AG04450 (cell line): ENCODE measurements around the gene AHSP. TPM values are rescaled to one million over a fixed set of nuclear protein-coding genes. Genes with fewer than 3 reads are reported as not detected.

ENCODE experiments used
- CTCF ChIA-PET: fragments of 300-600, 350-600 bp; formaldehyde crosslinking; extraction: SDS; loops from one replicate; lab custom pipeline; 2022; ENCODE audit warnings: antibody characterized with exemption, inconsistent platforms; lab: Charles Lee
- POLR2A ChIA-PET: fragments of 350-600 bp; formaldehyde crosslinking; extraction: SDS; loops from one replicate; lab custom pipeline; 2021; ENCODE audit warnings: antibody characterized with exemption, inconsistent platforms; lab: Yijun Ruan, JAX
- DNase-seq: peaks from one replicate; pipeline ENCODE4 v3.0.0-alpha.2; 2011; ENCODE audit warnings: low read depth, low spot score
- H3K27ac ChIP-seq: one replicate; pipeline ENCODE4 v1.5.1; 2012; ENCODE audit warnings: low read depth, low read length, control low read depth
- H3K27me3 ChIP-seq: one replicate; pipeline ENCODE4 v1.6.0; 2012; ENCODE audit warnings: low read length; ENCODE audit not compliant: control insufficient read depth, insufficient read depth
- H3K4me3 ChIP-seq: 2 replicates; pipeline ENCODE4 v1.5.1; 2011; ENCODE audit warnings: mild to moderate bottlenecking, low read depth, low read length, control low read depth
- H3K9me3 ChIP-seq: 2 replicates; pipeline ENCODE4 v1.5.1; 2012; ENCODE audit warnings: low read length; ENCODE audit not compliant: control insufficient read depth, insufficient read depth
- CTCF ChIP-seq: IDR thresholded peaks from 2 replicates; pipeline ENCODE4 v1.5.1; 2011; ENCODE audit warnings: low read depth, low read length, control low read depth, inconsistent platforms
- polyA plus RNA-seq: library from polyadenylated mRNA; depleted of rRNA; stranded (reverse); fragments of >200 nt; gene quantifications from 2 replicates; pipeline ENCODE4 v1.2.3, GENCODE V29; 2011

Gene AHSP
- polyA plus RNA-seq, 1 experiment: not detected

GRCh38 chr16:31513126-31513525 is 14.6 kb upstream of the AHSP start:
- no peak for TF ChIP-seq CTCF
- Histone ChIP-seq H3K4me3 (no peak overlapping the region), H3K9me3 (peaks cover 5% of the 10 kb centered on the region), H3K27me3 (peaks cover 8% of the 10 kb centered on the region), H3K27ac (no peak overlapping the region)
- DNase-seq: no peak
- POLR2A ChIA-PET: no interaction called here
- CTCF ChIA-PET: no interaction called here

- H3K9me3 ChIP-seq: peaks cover 5% of the 10 kb centered on the region
- no peak overlapping the region for H3K4me3 ChIP-seq
- H3K27me3 ChIP-seq: peaks cover 8% of the 10 kb centered on the region
- TF ChIP-seq CTCF: no peak
- ChIA-PET CTCF (no interaction called here), POLR2A (no interaction called here)
- H3K27ac ChIP-seq: no peak overlapping the region
- DNase-seq: no peak
Measured at GRCh38 chr16:31513884-31514283, 13.8 kb upstream of the AHSP start.

- no peak for TF ChIP-seq CTCF
- Histone ChIP-seq H3K4me3 (no peak overlapping the region), H3K27me3 (peaks cover 15% of the 10 kb centered on the region), H3K9me3 (no peaks in the 10 kb centered on the region; the same call in 1 of the 2 replicates), H3K27ac (no peak overlapping the region)
- CTCF ChIA-PET: no interaction called here
- DNase-seq: no peak
- POLR2A ChIA-PET: no interaction called here
Measured at GRCh38 chr16:31517800-31518402, 9.8 kb upstream of the AHSP start.

DNA sequence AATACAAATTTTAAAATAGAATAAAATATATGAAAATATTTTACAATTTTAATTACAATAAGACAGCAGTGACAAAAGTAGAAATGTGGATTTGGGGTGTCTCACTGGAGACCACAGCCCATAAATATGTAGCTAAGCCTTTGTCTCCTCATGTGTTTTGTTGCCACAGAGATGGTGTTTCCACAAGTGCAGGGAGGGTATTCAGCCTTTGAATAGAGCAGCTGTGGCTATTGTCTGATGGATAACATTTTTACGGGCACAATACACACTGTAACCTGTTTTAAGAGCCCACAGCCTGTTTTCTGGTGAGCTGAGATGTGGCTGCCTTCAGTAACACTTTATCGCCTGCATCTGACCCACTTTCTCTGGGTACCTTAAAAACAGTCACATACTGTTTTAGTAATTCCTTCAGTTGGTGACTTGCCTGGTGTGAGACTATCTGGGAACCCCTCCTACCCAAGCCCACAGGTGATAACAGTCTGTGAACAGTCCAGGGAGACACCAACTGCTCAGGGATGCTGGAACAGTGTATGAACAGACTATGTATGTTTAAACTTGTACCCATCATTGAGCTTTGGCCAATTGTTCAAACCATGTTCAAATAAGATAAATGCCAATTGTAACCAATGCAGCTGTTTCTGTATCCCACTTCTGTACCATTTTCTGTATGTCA is 7.8 kb upstream of the AHSP start:
- Histone ChIP-seq H3K27me3 (peaks cover 15% of the 10 kb centered on the region), H3K9me3 (no peaks in the 10 kb centered on the region), H3K27ac (no peak overlapping the region), H3K4me3 (no peak overlapping the region)
- ChIA-PET POLR2A (no interaction called here), CTCF (interaction anchor here (1.8 kb wide), 1 partner anchor 68 kb away, joined by 3 read pairs; no protein-coding TSS in a partner anchor)
- DNase-seq: no peak
- TF ChIP-seq CTCF: no peak

- CTCF ChIA-PET: no interaction called here
- POLR2A ChIA-PET: no interaction called here
- TF ChIP-seq CTCF: no peak
Measured at GRCh38 chr16:31521368-31521767, 6.3 kb upstream of the AHSP start.

More at GRCh38 chr16:31521368-31521767, 6.3 kb upstream of the AHSP start:
- H3K4me3 ChIP-seq: no peak overlapping the region
- peaks cover 12% of the 10 kb centered on the region for H3K27me3 ChIP-seq
- no peak for DNase-seq
- no peak overlapping the region for H3K27ac ChIP-seq
- H3K9me3 ChIP-seq: no peaks in the 10 kb centered on the region
